Stimulated activated CD8-positive, alpha-beta memory T cell treated with anti-CD3 and anti-CD28 coated beads, Interleukin-12 subunit alpha, Interleukin-12 subunit beta, amount 100 ng/mL, for 1 hour (primary cell): ENCODE data around the gene TSHZ3.

Source experiments
- DNase-seq: peaks from one replicate; pipeline ENCODE4 v3.0.0-alpha.2; 2020; ENCODE audit warnings: low read depth

Gene TSHZ3

GRCh38 chr19:31354799-31355664, 5.8 kb upstream of the TSHZ3 start:
- no peak for DNase-seq

GRCh38 chr19:31354316-31354715, 5.1 kb upstream of the TSHZ3 start:
- DNase-seq, result no peak

DNA sequence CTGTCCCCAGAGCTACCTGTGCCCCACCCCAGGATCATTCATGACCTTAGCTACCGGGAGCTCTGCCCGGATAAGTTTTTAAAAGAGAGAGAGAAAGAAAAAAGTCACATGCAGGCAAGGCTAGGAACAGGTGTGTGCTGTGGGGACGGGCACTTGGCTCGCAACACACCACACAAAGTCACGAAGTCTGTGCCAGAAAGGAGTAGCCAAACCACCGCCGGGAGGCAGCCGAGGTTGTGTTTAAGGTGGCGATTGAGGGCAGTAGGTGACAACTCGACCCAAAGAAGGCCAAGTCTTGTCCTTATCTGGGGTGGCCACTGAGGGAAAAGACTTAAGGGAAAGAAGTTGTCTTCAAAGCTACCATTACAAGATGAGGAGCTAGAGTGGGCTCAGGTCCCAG, 4.6 kb upstream of the TSHZ3 start:
- DNase-seq, result no peak

DNA sequence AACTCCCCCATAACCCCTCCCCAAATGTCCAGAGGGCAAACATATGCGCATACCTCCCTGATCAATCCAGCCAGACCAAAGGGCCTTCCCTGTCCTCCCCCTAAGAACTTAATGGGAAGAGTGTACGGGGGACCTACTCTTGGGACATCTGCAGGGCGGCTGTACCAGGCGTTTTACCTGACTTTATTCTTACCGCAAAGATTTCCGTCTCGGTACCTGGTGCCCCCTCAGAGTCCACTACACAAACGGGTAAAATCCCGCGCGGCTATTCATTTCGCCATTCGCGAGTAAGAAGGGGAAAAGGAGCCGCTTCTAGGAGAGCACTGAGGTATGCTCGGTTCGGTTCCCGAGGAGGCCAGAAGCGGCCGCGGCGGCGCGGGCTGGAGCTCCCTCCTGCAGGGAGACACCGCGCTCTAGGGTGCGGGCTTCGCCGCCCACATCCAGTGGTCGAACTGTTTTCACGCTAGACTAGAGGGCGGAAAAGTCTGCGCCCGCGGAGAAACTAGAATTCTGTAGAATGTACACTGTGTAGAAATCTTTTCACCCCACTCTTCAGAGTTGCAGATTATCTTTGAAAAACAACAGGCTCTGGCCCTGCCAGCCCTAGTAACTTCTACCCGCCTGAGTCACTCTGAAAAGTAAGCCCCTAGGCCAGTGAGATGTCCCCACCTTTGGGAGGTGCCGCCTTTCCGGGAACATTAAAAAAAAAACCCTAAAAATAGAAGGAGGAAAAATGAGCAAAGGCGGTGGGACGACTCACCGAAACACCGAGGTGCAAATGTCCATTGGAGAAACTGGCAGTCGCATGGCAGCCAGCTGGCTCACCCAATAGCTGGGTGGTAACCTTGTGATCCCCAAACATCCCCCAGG, 3.8 kb upstream of the TSHZ3 start:
- DNase-seq, result no peak

DNA sequence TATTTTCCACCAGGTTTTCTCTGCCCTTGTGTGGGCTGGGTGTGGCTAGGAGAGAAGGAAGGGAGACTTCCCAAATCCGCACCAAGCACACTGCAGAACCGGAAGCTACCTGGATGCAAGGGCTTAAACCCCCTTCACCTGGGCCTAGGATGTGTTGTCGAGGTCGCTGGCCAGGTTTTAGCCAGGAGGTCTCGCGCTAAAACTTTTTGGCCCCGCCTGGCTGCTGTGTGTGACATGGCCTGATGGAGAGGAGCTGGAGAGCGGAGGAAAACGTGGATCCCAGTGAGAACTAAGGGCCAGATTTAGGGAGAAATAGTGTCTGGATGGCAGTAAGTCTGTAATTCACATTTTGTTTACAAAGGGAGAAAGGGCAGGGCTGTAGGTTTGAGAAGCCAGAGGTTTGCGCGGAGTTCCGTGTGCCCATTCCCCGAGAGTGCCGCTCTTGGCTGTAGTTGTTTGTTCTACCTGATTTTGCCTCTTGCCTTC, 3.1 kb upstream of the TSHZ3 start:
- DNase-seq, result no peak

DNA sequence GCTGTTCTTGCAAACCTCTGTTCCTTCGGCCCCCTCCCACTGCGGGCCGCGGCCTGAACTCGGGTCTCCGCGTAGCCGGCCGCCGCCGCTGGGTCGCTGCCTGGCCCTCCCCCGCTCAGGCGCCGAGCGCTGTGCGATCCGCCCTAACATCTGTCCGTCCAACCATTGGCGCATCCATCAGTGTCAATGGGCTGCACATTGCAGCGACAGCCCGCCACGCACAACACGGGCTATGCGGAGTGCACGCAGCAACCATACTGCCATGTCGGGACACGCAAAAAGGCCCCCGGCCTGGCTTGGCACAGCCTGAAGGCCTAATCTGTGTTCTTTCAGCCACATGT, 2.6 kb upstream of the TSHZ3 start:
- DNase-seq, result no peak

GRCh38 chr19:31351056-31351854, 2.0 kb upstream of the TSHZ3 start:
- no peak for DNase-seq

GRCh38 chr19:31350693-31351055, 1.4 kb upstream of the TSHZ3 start:
- no peak for DNase-seq

DNA sequence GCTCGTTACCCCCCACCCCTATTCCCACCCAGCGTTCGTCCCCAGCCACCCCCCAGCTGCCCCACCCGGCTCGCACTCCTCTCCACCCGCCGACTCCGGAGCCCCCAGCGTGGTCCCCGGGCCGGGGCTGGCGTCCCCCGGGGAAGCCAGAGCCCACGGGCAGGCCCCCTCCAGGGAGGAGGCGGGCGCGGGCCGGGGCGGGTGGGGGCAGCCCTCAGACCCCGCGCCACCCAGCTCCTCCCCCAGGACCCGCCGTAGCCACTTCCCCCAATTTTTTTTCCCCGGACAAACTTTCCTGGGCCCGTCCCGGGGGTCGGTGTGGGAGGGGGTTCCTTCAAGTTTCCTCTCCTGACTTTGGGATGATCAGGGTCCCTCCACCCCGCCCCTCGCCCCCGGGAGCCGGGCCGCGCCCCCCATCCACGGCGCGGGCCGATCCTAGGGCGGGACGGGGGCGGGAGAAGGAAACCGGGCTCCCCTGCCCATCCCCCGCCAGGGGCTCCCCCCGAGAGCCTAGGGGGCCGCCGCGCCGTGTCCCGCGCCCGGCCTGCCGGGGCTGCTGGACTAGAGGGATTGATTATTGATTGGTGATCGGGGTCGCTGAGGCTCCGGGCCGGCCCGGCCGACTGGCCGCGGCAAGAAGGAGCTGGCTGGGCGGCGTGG, 927 bp upstream of the TSHZ3 start:
- no peak for DNase-seq

DNA sequence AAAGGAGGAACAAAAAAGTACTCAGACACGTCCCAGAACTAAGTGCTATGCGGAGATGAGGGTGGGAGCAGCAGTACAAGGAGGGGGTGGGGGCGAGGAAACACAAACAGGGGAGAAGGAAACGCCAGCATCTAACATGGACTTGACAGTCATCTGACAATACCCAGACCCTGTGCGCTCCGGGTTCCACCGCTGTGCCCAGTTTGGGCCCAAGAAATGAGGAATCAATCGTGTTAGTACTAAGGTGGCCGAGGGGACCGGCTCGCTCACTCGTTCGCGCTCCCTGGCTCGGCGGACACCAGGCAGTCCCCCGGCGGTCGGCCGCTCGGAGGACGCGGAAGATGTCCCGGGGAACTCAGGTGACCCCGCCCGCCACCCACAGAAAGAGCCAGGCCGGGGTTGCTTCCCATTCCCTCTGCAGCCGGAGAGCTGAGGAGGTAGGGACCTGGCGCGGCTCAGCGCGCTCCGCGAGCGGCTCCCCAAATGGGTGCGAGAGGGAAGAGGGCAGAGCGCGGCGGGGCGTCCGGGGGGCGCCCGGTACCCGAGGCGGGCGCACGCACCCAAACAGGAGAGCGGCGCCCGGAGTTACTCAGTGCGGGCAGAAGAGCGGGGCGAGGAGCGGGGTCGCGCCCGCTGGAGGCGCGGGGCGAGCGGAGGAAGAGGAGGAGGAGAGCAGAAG, 616 bp downstream of the TSHZ3 start:
- DNase-seq, result no peak

GRCh38 chr19:31347828-31348392, 1.3 kb downstream of the TSHZ3 start:
- DNase-seq, result no peak

GRCh38 chr19:31347354-31347753, 1.9 kb downstream of the TSHZ3 start:
- DNase-seq, result no peak

DNA sequence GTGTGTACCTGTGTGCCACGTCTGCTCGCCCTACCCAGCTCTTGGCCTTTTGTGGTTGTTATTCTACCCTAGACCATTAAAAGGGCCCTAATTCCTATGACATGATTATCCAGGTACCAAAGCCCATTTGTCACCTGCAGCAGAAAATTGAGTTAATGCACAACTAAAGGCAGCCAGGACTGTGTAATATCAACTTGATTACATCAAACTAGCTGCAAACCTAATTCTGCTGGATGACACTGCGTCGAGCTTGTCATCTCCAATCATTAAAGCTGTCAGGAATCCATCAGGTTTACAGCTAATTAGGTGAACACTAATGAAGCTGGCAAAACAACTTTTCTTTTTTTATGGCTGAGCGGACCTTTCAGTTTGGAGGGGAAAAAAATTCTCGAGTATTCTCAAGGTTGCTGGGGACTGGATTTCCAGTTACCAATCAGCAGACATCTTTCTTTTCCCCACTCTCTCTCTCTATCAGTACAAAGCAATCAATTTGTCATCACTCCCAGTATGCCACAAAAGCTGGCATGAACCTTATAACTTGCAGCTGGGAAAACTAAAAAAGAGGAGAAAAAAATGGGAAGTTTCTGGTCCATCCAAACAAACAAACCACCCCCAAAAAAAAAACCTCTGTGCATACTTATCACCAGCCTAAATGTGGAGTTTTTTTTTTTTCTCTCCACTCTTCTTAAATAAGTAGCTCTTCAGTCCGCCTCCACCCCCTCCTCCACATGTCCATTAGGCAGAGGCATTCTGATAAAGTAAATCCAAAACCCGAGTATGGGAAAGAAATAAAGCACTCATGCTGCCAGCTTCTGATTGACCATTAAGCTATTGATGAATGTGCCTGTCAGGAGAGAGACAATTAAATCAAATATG, 2.8 kb downstream of the TSHZ3 start:
- no peak for DNase-seq

GRCh38 chr19:31344403-31344802, 4.8 kb downstream of the TSHZ3 start:
- no peak for DNase-seq

GRCh38 chr19:31342926-31343325, 6.3 kb downstream of the TSHZ3 start:
- DNase-seq, result no peak

GRCh38 chr19:31340042-31341025, 8.9 kb downstream of the TSHZ3 start:
- no peak for DNase-seq

- no peak for DNase-seq
Measured at GRCh38 chr19:31339411-31339810, 9.8 kb downstream of the TSHZ3 start.

GRCh38 chr19:31338069-31338776, 11.0 kb downstream of the TSHZ3 start:
- no peak for DNase-seq
